ENCODE measurements around the gene COPE. TPM values are rescaled to one million over a fixed set of nuclear protein-coding genes. Genes with fewer than 3 reads are reported as not detected.

COPE gene
- total and polyA plus RNA-seq, 2 of the 8 experiments (the other 6 are each of a cell fraction or from before 2014, with no cell fraction given): 178 to 356 TPM

GRCh38 chr19:18912933-18913332 is 6.3 kb downstream of the COPE start (continued):
- no peak for TF ChIP-seq SIN3A (conservative IDR thresholded peaks at IDR 0.05 in 1 of 2, IDR thresholded peaks at IDR 0.05 in 1 of 2; ENCODE audit: low read depth in 1 of 2, low read length in 2 of 2)
